ENCODE measurements around the gene TOR1B.

Gene TOR1B

GRCh38 chr9:129849901-129850300, 46.9 kb downstream of the TOR1B start:
- TF ChIP-seq TAF1 (IDR thresholded peaks at IDR 0.05; ENCODE audit: borderline replicate concordance, insufficient read depth, low read length) (no peak), SIN3A (IDR thresholded peaks at IDR 0.05; ENCODE audit: borderline replicate concordance, insufficient read depth, low read length) (no peak), REST (IDR thresholded peaks at IDR 0.05; ENCODE audit: insufficient read depth in 1 of 2, low read depth in 2 of 2, low read length in 2 of 2) (no peak), FOXP2 (optimal IDR thresholded peaks at IDR 0.05; ENCODE audit: borderline replicate concordance, extremely low read depth, extremely low read length, insufficient read depth) (no peak), POLR2AphosphoS5 (IDR thresholded peaks at IDR 0.05; ENCODE audit: low read depth, low read length) (no peak)

- TF ChIP-seq TAF1 (IDR thresholded peaks at IDR 0.05; ENCODE audit: borderline replicate concordance, insufficient read depth, low read length) (no peak), FOXP2 (optimal IDR thresholded peaks at IDR 0.05; ENCODE audit: borderline replicate concordance, extremely low read depth, extremely low read length, insufficient read depth) (no peak), REST (IDR thresholded peaks at IDR 0.05; ENCODE audit: insufficient read depth in 1 of 2, low read depth in 2 of 2, low read length in 2 of 2) (no peak), SIN3A (IDR thresholded peaks at IDR 0.05; ENCODE audit: borderline replicate concordance, insufficient read depth, low read length) (no peak), POLR2AphosphoS5 (IDR thresholded peaks at IDR 0.05; ENCODE audit: low read depth, low read length) (no peak)
These were observed 48.0 kb downstream of the TOR1B start for GRCh38 chr9:129850821-129851550.

- no peak for TF ChIP-seq TAF1 (IDR thresholded peaks at IDR 0.05; ENCODE audit: borderline replicate concordance, insufficient read depth, low read length)
- TF ChIP-seq REST (IDR thresholded peaks at IDR 0.05; ENCODE audit: insufficient read depth in 1 of 2, low read depth in 2 of 2, low read length in 2 of 2) = no peak
- no peak for TF ChIP-seq FOXP2 (optimal IDR thresholded peaks at IDR 0.05; ENCODE audit: borderline replicate concordance, extremely low read depth, extremely low read length, insufficient read depth)
- TF ChIP-seq SIN3A (IDR thresholded peaks at IDR 0.05; ENCODE audit: borderline replicate concordance, insufficient read depth, low read length) = no peak
- no peak for TF ChIP-seq POLR2AphosphoS5 (IDR thresholded peaks at IDR 0.05; ENCODE audit: low read depth, low read length)
These were observed 48.8 kb downstream of the TOR1B start for GRCh38 chr9:129851821-129852220.

- no peak for TF ChIP-seq TAF1 (IDR thresholded peaks at IDR 0.05; ENCODE audit: borderline replicate concordance, insufficient read depth, low read length)
- no peak for TF ChIP-seq FOXP2 (optimal IDR thresholded peaks at IDR 0.05; ENCODE audit: borderline replicate concordance, extremely low read depth, extremely low read length, insufficient read depth)
- no peak for TF ChIP-seq REST (IDR thresholded peaks at IDR 0.05; ENCODE audit: insufficient read depth in 1 of 2, low read depth in 2 of 2, low read length in 2 of 2)
- TF ChIP-seq POLR2AphosphoS5 (IDR thresholded peaks at IDR 0.05; ENCODE audit: low read depth, low read length) = no peak
- no peak for TF ChIP-seq SIN3A (IDR thresholded peaks at IDR 0.05; ENCODE audit: borderline replicate concordance, insufficient read depth, low read length)
These were observed 49.6 kb downstream of the TOR1B start for GRCh38 chr9:129852579-129852978.
